Mesenteric fat pad (tissue), 1 donor: ENCODE data around the gene MAZ. TPM values are rescaled to one million over a fixed set of nuclear protein-coding genes. Genes with fewer than 3 reads are reported as not detected.
"Not testable (repeated sequence)": the region's sequence is repeated elsewhere in the genome, so short reads cannot be mapped to it uniquely, and the experiment has no call there.

Experiments used
- DNase-seq: peaks from one replicate; pipeline ENCODE4 v3.0.0-alpha.2; 2020; ENCODE audit warnings: low spot score
- long read RNA-seq: library from polyadenylated mRNA; unstranded; transcript quantifications from one replicate; pipeline ENCODE4 v2.0.0, GENCODE V29; 2020
- total RNA-seq: library from RNA; stranded (reverse); fragmentation: NEBNext Ultra II Directional; extraction: Animal tissue kit (Norgen Biotek cat#: 25700); gene quantifications from one replicate; pipeline ENCODE4 v1.2.1, GENCODE V29; 2021
- donor health status: DM: yes; HTN: yes; CAD: no.

The MAZ gene
- total RNA-seq, result 135 TPM
- long read RNA-seq, transcript MAZ-214 (3 exons, 1,464 nt), result major isoform, 38 of 101 reads
- long read RNA-seq, partial matches to known transcripts, result 62 of 101 reads
- long read RNA-seq, other reads (novel, unspliced or antisense), result 0 of 101 reads

DNA sequence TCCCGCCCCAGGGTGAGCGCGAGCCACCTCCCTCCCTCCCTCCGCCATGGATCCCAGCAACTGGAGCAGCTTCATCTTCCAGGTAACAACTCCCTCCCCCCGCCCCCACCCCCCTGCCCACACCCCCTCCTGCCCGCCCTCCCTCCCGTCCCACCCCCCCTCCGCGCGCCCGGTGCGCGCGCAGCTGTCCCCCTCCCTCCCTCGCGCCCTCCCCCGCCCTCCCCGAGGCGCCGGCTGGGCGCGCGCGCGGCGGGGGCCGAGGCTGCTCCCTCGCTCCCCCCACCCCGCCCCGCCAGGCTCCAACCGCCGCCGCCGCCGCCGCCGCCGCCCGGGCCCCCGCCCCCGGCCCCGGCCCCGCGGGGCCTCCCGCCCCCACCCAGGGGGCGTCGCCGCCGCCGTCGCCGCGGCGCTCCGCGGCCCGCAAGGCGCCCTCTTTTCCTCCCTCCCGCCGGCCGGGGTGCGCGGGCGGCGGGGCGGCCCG, at the start of gene MAZ:
Gene MAZ (plus strand): TSS at position 431 of the 481 bp plus-strand sequence. CDS start 173 bp downstream, outside the sequence.
- DNase-seq, result no peak

DNA sequence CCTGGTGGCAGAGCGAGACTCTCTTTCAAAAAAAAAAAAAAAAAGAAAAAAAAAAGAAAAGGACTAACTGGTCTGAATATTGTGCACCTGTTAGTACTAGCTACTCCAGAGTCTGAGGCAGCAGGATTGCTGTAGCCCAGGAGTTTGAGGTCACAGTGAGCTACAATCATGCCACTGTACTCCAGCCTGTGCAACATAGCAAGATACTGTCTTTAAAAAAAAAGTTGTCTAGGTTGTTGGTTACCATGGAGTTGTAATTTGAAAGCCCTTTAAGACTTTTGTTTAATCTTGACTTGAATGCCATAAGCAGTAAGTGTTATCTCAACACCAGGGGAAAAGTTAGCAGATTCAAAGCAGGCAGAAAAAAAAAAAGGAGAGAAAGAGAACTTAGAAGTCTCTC, 49.7 kb upstream of the MAZ start:
- DNase-seq, result no peak

DNA sequence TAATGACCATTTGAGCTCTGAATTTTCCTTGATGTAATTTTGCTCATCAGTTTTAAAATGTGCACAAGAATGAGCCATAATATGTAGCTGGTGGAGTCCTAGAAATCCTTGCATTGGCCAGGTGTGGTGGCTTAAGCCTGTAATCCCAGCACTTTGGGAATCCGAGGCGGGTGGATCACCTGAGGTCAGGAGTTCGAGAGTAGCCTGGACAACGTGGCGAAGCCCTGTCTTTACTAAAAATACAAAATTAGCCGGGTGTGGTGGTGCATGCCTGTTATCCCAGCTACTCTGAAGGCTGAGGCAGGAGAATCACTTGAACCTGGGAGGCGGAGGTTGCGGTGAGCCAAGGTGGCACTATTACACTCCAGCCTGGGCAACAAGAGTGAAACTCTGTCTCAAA, 49.2 kb upstream of the MAZ start:
- DNase-seq, result not testable (repeated sequence)

DNA sequence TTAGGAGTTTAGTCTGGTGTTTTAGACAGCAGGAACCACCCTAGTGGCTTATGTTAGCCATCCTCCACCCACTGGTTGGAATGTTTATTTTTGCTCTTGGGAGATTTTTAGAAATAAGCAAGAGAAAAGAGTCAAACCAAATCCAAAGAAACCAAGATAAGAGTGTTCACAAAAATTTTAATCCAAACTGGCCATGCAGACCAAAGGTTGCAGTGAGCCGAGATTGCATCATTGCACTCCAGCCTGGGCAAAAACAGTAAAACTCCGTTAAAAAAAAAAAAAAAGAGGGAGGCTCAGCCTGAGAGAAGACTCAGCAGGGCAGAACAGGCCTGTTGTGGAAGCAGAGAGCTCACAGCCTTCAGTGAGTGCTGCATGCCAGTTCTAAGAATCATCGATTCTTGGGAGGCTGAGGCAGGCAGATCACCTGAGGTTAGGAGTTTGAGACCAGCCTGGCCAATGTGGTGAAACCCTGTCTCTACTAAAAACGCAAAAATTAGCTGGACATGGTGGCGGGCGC, 48.3 kb upstream of the MAZ start:
- no peak for DNase-seq

DNA sequence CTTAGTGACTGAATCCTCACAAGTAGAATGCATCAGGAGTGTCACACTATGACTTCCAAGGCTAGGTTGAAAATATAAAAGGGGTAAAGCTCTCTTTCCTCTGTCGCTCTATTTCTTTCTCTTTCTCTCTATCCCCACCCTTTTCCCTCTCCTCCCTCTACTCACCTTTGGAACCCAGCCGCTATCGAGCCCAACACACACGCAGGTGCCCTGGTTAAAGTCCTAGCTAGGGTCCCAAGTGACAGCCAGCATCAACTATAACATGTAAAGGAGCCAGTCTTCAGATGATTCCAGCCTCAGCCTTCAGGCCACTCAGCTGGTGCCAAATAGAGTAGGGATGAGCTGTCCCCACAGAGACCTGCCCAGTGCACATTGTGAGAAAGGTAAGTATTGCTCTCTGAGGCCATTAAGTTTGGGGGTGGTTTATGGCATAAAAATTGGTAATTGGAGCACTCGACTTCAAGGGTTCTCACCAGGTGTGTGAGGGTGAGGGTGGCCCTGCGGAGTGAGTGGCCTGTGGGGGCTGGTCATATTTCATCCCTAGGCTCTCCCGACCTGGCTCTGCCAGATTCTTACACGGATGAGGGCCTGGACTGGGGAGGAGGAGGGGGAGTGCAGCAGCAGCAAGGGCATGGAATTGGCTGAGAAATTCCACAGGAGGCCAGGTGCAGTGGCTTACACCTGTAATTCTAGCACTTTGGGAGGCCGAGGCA, 45.6 kb upstream of the MAZ start:
- no peak for DNase-seq

DNA sequence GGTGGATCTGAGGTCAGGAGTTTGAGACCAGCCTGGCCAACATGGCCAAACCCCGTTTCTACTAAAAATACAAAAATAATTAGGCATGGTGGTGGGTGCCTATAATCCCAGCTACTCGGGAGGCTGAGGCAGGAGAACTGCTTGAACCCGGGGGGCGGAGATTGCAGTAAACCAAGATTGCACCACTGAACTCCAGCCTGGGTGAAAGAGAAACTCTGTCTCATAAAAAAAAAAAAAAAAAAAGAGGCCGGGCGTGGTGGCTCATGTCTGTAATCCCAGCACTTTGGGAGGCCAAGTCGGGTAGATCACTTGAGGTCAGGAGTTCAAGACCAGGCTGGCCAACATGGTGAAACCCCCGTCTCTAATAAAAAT, 45.1 kb upstream of the MAZ start:
- not testable (repeated sequence) for DNase-seq

DNA sequence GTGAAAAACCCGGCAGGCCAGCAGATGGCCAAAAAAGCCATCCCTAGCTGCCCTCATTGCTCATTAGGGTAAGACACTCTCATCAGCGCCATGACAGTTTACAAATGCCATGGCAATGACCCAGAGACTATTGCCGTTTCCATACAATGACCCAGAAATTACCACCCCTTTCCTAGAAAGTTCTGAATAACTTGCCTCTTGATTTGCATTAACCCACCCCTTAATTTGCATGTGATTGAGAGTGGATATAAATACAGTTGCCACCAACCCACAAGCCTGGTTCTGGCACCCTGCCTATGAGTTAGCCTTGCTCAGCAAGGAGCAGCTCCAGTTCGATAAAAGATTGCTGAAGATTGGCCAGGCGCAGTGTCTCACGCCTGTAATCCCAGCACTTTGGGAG, 44.4 kb upstream of the MAZ start:
- DNase-seq, result no peak

DNA sequence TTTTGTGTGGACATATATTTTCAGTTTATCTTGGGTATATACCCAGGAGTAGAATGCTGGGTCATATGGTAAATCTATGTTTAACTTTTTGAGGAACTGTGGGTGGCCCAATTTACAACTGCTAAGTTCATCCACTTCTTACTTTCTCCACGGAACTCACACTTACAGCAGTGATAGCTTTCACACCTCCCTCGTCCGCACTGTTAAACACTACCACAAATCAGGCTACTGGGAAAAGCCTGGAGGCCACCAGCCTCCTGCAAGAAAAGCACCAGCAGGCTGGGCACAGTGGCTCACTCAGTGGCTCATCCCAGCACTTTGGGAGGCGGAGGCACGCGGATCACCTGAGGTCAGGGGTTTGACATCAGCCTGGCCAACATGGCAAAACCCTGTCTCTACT, 43.0 kb upstream of the MAZ start:
- DNase-seq, result no peak

DNA sequence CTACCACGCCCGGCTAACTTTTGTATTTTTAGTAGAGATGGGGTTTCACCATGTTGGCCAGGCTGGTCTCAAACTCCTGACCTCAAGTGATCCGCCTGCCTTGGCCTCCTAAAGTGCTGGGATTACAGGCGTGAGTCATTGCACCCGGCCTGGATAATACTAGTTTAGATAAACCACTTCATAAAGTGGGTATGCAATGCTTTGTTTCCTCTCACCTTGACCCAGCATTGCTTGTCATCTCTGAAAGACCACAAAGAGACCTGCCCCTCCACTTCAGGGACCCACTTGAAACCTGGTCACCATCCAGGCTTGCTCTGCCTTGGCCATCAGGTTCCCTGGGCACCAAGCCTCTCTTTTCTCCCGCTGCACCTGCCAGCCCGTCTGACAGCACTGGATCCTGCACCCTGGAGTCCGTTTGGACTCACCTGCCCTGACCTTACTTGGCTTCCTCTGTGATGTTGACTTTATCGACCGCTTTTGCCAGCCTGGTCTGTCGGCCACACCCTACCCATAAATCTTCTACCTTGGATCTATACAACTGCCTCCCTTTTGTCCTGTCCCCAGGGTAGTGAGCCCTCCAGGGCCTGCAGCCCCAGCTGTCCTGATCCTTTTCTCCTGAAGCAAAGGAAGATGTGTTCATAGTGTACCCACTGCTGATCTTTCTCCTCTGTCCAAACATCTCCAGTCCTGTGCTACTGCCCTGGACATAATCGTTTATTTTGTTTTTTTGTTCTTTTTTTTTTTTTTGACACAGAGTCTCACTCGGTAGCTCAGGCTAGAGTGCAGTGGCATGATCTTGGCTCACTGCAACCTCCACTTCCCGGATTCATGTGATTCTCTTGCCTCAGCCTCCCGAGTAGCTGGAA, 40.9 kb upstream of the MAZ start:
- no peak for DNase-seq

DNA sequence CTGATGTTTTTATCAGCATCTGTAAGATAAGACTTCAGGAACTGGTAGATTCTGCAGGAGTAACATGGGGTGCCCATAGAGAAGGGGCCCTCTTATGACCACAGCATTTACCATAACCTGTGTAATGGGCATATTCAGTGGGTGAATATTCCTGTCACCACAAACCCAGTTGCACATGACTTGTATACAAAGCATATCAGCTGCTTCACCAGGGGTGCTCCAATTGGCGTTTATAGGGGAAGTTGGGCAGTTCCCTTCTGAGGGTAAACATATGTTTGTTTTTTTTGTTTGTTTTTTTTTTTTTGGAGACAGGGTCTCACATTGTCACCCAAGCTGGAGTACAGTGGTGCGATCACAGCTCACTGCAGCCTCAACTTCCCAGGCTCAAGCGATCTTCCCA, 39.8 kb upstream of the MAZ start:
- no peak for DNase-seq

DNA sequence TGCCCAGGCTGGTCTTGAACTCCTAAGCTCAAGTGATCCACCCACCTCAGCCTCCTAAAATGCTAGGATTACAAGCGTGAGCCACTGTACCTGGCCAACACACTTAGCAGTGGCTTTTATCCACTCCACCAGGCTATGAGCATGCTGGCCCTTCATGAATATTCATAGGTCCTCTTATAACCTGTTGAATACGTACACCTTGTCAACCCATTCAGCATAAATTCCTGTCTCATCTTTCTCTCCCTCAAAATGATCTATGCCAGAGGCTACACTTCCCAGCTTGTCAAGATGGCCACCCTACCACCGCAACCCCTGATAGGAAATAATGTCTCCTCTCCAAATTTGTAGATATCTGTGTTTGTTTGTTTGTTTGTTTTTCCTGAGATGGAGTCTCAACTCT, 39.3 kb upstream of the MAZ start:
- no peak for DNase-seq

DNA sequence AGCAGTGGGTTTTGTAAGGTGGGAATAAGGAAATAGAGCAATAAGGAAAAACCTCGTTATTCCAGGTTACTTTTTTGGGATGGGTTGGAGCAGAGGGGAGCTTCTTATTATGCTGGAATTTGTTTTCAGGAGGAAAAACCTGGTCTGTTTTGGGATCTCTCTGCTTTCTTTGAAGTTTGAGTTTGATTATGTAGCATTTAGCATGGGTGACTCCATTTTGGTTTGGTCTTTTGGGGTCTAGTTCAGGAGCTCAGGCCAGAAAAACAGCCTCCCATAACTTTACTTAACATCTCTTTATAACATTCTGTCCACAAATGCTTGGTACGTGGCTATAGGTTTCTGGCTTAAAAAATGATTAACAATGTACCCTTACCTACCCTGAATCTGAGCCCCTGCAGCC, 36.8 kb upstream of the MAZ start:
- no peak for DNase-seq

DNA sequence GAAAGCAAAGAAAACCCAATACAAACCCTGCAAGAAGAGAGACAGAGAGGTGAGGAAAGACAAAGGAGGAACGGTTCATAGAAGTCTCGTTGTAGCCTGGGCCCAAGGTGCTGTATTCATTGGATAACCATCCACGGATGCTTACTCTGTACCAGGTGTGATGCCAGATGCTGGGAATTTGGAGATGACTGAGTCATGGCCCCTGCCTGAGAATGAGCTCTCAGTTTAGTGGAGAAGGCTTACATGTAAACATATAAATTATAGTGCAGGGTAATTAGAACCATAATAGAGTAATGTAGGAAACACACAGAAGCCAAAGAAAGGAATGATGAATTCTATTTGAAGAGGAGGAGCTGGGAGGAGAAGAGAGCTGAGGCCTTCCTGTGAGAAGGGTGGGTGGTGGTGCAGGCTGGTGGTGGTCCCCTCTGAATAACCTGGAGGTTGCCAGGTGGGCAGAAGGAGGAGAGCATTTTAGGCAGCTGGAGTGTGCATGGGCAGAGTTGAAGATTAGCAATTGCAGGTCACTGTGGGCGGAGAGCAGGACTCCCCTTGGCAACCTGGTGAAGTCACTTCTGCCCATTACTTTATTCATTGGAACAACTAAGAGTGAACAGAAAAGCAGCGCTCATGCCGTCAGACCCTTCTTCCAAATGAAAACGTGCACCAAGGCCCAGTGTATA, 35.9 kb upstream of the MAZ start:
- DNase-seq, result no peak

DNA sequence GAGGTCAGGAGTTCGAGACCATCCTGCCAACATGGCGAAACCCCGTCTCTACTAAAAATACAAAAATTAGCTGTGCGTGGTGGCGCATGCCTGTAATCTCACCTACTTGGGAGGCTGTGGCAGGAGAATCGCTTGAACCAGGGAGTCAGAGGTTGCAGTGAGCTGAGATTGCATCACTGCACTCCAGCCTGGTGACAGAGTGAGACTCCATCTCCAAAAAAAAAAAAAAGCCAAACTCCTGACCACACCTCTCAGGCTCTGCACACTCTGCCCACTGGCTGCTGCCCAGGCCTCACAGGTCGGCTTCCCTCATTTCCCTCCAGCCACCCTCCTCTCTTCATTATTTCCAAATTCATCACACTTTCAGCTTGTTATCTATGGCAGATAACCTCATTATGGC, 34.0 kb upstream of the MAZ start:
- not testable (repeated sequence) for DNase-seq

DNA sequence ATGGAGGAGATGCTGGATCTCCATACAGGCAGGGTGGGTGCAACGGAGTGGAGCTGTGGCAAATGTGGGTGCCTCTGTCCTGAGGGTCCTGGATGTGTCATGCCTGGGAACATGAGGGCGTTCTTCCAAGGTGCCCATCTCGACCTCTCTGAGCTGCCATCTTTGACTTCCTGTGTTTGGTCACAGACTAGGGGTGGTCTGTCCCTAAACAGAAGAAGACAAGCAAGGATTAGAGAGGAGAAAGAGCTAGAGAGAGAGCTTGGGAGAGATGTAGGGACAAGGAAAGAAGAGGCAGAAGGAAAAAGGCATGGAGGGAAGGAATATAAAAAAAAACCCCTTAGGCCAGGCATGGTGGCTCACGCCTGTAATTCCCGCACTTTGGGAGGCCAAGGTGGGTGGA, 31.6 kb upstream of the MAZ start:
- no peak for DNase-seq

DNA sequence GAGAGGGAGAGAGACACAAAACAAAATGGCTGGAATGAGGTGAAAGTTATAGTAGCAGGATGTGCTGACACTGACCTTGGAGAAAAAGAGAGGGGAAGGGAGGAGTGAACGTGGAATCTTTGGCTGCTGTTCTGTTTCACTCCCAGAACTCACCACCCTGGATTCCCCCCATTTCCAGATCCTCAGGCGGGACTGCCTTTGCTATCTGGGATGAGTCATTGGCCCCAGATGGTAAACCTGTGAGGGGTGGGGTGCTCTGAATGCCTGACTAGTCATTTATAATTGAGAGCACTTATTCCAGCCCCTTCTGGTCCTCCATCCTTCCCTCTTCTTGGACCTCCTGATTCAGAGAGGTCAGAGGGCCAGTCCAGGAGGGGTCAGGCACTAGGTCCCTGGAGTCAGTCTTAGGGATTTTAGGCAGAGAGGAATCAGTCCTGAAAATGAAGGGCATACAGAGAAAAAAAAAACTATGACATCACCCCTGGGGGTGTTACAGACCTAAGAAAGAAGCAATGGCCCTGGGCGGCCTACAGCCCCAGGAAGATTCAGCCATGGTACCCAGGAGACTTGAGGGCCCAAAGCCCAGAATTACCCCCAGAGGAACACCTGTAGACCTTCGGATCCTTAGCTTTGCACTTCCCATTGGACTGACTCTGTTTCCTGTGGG, 30.5 kb upstream of the MAZ start:
- DNase-seq, result no peak

DNA sequence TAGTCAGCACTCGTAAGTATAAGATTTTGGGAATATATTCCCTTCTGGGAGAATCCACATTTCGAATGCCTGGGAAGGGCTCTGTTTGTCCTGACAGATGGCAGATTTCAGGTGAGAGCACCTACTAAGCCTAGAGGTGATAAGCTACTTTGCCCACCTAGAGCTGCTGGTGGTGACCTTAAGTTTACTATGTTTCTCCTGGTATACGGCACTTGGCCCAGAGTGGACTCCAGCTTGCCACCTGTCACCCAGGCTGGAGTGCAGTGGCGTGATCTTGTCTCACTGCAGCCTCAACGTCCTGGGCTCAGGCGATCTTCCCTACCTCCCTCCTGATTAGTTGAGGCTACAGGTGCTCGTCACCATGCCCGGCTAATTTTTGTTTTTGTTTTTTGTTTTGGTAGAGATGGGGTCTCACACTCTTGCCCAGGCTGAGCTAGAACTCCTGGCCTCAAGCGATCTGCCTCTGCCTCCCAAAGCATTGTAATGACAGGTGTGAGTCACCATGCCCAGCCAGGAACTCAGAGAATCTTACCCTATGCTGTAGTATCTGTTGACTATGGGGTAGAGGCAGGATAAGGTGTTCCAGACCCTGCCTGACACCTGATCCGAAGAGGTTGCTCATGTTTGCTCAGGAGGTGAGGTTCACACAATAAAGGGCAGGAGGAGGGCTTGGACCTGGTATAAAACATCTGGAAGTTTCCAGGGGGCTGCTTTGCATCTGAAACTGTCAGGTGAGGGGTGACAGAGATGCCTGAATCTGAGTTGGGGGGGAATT, 28.6 kb upstream of the MAZ start, which contains the start of gene ZG16:
Gene ZG16 (plus strand): TSS at position 681 of the 775 bp plus-strand sequence. CDS start 1,011 bp downstream, outside the sequence.
- no peak for DNase-seq

DNA sequence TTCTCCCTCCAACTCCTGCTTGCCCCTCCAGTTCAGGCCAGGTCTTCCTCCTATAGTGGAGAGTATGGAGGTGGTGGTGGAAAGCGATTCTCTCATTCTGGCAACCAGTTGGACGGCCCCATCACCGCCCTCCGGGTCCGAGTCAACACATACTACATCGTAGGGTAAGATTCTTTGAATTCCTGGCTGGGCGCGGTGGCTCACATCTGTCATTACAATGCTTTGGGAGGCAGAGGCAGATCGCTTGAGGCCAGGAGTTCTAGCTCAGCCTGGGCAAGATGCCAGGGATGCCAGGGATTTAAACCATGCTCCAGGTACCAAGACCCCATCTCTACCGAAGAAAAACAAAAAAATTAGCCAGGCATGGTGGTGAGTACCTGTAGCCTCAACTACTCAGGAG, 26.9 kb upstream of the MAZ start:
- DNase-seq, result no peak

DNA sequence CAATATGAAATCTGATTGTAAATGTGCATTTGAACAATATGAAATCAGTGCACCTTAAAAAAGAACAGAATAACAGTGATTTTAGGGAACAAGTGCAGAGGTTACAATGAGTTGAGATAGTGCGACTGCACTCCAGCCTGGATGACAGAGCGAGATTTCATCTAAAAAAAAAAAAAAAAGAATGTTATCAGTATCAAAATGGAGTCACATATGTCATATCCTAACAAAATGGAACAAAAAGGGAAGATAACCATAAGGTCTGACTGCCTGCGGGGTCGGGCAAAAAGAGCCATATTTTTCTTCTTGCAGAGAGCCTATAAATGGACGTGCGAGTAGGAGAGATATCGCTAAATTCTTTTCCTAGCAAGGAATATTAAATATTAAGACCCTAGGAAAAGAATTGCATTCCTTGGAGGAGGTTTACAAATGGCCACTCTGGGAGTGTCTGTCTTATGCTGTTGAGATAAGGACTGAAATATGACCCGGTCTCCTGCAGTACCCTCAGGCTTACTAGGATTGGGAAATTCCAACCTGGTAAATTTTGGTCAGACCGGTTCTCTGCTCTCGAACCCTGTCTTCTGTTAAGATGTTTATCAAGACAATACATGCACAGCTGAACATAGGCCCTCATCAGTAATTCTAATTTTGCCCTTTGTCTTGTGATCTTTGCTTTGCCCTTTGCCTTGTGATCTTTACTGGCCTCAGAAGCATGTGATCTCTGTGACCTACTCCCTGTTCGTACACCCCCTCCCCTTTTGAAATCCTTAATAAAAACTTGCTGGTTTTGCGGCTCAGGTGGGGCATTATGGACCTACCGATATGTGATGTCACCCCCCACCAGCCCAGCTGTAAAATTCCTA, 23.0 kb upstream of the MAZ start:
- DNase-seq, result not testable (repeated sequence)
